Thoracic aorta endothelial cell (primary cell): ENCODE results near the gene PARP16. TPM values are rescaled to one million over a fixed set of nuclear protein-coding genes. Genes with fewer than 3 reads are reported as not detected.

Source experiments
- small RNA-seq: library from RNA; depleted of rRNA; stranded (forward); fragments of <200 nt; gene quantifications from one replicate; pipeline ENCODE3, GENCODE V24; 2012
- total RNA-seq: library from RNA; depleted of rRNA; stranded (reverse); fragments of >200 nt; gene quantifications from 2 replicates; pipeline ENCODE4 v1.2.3, GENCODE V29; 2012

The PARP16 gene, protein sequence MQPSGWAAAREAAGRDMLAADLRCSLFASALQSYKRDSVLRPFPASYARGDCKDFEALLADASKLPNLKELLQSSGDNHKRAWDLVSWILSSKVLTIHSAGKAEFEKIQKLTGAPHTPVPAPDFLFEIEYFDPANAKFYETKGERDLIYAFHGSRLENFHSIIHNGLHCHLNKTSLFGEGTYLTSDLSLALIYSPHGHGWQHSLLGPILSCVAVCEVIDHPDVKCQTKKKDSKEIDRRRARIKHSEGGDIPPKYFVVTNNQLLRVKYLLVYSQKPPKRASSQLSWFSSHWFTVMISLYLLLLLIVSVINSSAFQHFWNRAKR
- 3.1 and 4.2 TPM in 2 replicates for total RNA-seq

GRCh38 chr15:65286704-65287519, at the start of gene PARP16:
Gene PARP16 (minus strand): TSS chr15:65286883. CDS start chr15:65286426, 457 bp downstream.

DNA sequence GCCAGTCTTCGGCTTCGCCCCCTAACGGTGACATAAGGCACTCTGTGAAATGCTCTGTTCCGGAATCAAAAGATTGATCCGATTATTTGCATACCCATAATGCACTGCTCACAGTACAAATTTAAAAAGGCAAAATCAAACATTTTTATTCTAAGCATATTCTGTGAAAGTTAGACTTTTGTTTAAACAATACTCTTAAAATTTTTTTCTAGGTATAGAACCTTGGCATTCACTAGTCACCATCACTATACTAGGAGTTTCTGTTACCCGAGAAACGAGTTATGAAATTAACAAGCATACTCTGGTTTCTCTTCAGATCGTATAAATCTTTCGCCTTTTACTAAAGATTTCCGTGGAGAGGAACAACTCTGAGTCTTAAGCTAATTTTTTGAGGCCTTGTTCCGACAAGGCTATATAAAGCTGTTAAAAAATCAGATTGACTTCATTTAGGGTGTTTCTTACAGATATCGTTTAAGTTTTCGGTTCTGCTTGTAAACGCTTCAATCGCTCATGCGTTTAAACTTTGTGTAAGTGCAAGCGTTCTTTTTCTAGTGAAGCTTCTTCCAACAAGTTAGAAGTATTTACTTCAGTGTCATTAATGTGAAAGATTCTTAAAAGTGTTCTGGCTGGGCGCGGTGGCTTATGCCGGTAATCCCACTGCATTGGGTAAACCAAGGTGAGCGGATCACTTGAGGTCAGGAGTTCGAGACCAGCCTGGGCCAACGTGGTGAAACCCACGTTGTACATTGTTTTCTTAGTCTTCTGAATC, 17.9 kb upstream of the PARP16 start, which contains the start of gene RNU5B-1:
Gene RNU5B-1 (plus strand): TSS at position 297 of the 769 bp plus-strand sequence.

GRCh38 chr15:65210770-65211481, 75.8 kb downstream of the PARP16 start, which contains the start of gene CILP:
Gene CILP (minus strand): TSS chr15:65211473. CDS start chr15:65209755, 1,718 bp downstream.

Small RNAs within 50 kb of the gene (small RNA-seq; reads per million reads assigned to genes)
- gene AC068213.1 (not detected), gene RNU5A-1 (803 reads per million, percentile 99 among the genes with 10 or more reads in this experiment), gene RNU5B-1 (919 reads per million, percentile 99 among the genes with 10 or more reads in this experiment), gene RNU6-686P (not detected), gene SNORA24B (10.6 reads per million, percentile 92 among the genes with 10 or more reads in this experiment)

Other genes starting within 250 kb of the PARP16 start
- not detected in 2 replicates for gene SLC51B, start 241.5 kb downstream of the PARP16 start, total RNA-seq
- not detected in 2 replicates for gene RASL12, start 218.9 kb downstream of the PARP16 start, total RNA-seq
- gene KBTBD13, start 210.1 kb downstream of the PARP16 start, total RNA-seq: not detected in 2 replicates
- 1.9 and 2.2 TPM in 2 replicates for gene UBAP1L, start 171.7 kb downstream of the PARP16 start, total RNA-seq
- gene PDCD7, start 153.1 kb downstream of the PARP16 start, total RNA-seq: 21.8 and 27.4 TPM in 2 replicates
- 60.6 and 63.5 TPM in 2 replicates for gene CLPX, start 101.5 kb downstream of the PARP16 start, total RNA-seq
- gene CILP, start 75.4 kb downstream of the PARP16 start, total RNA-seq: not detected in 2 replicates
- gene RNU5A-1, start 9.2 kb upstream of the PARP16 start, total RNA-seq: not detected in 2 replicates
- not detected in 2 replicates for gene RNU5B-1, start 17.8 kb upstream of the PARP16 start, total RNA-seq
- not detected in 2 replicates for gene IGDCC3, start 91.1 kb upstream of the PARP16 start, total RNA-seq
- 0.14 TPM in 1 of 2 replicates, not detected in the other for gene IGDCC4, start 136.1 kb upstream of the PARP16 start, total RNA-seq
- 60.0 and 66.9 TPM in 2 replicates for gene DPP8, start 230.8 kb upstream of the PARP16 start, total RNA-seq
- 98.8 and 134 TPM in 2 replicates for gene HACD3, start 243.6 kb upstream of the PARP16 start, total RNA-seq